ENCODE results near the gene MIER3. TPM values are rescaled to one million over a fixed set of nuclear protein-coding genes. Genes with fewer than 3 reads are reported as not detected.
A peak's percentile ranks its signal among the peaks of the same experiment; 100 is the strongest.

Gene MIER3
- total and polyA plus RNA-seq, 2 of the 13 experiments (the other 11 are each of a cell fraction or from before 2014, with no cell fraction given): 14.6 to 38.8 TPM

DNA sequence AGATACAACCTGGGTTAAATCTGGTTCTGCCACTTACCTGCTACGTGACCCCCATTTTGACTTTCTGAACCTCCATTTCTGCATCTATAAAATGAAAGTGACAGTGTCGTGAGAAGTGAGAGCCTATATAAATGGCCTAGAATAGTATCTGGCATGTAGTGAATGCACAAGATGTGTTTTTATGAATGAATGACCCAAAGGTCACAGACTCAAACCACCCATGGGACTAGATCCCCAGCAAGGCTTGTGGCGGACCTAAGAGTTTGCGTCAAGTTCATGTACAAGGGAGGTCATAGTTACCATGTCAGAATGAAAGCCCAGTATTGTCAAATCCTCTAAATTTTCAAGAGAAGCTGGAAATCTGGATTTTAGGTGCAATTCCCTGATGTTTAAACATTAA lies 53.7 kb downstream of the MIER3 start (continued):
- TF ChIP-seq, protein P1, sequence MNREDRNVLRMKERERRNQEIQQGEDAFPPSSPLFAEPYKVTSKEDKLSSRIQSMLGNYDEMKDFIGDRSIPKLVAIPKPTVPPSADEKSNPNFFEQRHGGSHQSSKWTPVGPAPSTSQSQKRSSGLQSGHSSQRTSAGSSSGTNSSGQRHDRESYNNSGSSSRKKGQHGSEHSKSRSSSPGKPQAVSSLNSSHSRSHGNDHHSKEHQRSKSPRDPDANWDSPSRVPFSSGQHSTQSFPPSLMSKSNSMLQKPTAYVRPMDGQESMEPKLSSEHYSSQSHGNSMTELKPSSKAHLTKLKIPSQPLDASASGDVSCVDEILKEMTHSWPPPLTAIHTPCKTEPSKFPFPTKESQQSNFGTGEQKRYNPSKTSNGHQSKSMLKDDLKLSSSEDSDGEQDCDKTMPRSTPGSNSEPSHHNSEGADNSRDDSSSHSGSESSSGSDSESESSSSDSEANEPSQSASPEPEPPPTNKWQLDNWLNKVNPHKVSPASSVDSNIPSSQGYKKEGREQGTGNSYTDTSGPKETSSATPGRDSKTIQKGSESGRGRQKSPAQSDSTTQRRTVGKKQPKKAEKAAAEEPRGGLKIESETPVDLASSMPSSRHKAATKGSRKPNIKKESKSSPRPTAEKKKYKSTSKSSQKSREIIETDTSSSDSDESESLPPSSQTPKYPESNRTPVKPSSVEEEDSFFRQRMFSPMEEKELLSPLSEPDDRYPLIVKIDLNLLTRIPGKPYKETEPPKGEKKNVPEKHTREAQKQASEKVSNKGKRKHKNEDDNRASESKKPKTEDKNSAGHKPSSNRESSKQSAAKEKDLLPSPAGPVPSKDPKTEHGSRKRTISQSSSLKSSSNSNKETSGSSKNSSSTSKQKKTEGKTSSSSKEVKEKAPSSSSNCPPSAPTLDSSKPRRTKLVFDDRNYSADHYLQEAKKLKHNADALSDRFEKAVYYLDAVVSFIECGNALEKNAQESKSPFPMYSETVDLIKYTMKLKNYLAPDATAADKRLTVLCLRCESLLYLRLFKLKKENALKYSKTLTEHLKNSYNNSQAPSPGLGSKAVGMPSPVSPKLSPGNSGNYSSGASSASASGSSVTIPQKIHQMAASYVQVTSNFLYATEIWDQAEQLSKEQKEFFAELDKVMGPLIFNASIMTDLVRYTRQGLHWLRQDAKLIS (CRISPR knock-in tag; IDR thresholded peaks at IDR 0.05): no peak
- no peak for TF ChIP-seq AGO1 (IDR thresholded peaks at IDR 0.05; ENCODE audit: low read depth, low read length, poor library complexity, severe bottlenecking)
- TF ChIP-seq, protein P2, sequence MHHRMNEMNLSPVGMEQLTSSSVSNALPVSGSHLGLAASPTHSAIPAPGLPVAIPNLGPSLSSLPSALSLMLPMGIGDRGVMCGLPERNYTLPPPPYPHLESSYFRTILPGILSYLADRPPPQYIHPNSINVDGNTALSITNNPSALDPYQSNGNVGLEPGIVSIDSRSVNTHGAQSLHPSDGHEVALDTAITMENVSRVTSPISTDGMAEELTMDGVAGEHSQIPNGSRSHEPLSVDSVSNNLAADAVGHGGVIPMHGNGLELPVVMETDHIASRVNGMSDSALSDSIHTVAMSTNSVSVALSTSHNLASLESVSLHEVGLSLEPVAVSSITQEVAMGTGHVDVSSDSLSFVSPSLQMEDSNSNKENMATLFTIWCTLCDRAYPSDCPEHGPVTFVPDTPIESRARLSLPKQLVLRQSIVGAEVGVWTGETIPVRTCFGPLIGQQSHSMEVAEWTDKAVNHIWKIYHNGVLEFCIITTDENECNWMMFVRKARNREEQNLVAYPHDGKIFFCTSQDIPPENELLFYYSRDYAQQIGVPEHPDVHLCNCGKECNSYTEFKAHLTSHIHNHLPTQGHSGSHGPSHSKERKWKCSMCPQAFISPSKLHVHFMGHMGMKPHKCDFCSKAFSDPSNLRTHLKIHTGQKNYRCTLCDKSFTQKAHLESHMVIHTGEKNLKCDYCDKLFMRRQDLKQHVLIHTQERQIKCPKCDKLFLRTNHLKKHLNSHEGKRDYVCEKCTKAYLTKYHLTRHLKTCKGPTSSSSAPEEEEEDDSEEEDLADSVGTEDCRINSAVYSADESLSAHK (CRISPR knock-in tag; IDR thresholded peaks at IDR 0.05; ENCODE audit: borderline replicate concordance): no peak

DNA sequence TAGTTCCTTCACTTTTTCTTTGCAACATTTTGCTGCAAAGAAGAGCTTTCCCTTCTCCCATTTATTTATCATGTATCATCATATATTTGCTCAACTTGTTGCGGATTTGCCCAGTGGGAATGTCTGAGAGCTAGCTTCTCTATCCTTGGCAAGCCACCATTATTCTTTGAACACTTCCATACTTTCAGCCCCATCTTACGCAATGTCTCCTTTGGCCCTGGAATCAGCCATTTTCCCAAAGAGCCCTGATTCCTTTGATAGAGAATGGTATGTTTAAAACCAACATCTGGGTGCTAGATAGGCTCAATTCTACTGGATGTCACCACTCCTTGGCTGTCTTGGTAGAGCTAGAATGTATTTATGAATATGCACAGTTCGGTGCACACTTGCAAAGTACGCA lies 55.2 kb downstream of the MIER3 start:
- Histone ChIP-seq H3K4me2 (ENCODE audit: low read depth, low read length) (no peak overlapping the region), H3K9ac (ENCODE audit: insufficient read depth, low read depth, low read length) (no peak overlapping the region), H3K9me3 (ENCODE audit: low read length) (no peaks in the 10 kb centered on the region), H3K4me1 (ENCODE audit: insufficient read depth, low read length) (no peaks in the 10 kb centered on the region; the same call in 1 of the 2 replicates), H3K4me3 (replicated peaks in 1 of 3; ENCODE audit: insufficient read depth in 1 of 3, low read depth in 2 of 3, low read length in 3 of 3) (no peak overlapping the region), H3K36me3 (replicated peaks in 1 of 2; ENCODE audit: control insufficient read depth in 1 of 2, insufficient read depth in 2 of 2, low read length in 2 of 2) (peaks cover 3 to 18% of the 10 kb centered on the region in 2 experiments), H4K20me1 (ENCODE audit: insufficient read depth, low read length) (no peaks in the 10 kb centered on the region), H3K79me2 (ENCODE audit: insufficient read depth, low read length) (no peaks in the 10 kb centered on the region), H3K27ac (ENCODE audit: extremely low read length, insufficient read depth, low read length) (no peak overlapping the region), H3K27me3 (ENCODE audit: control insufficient read depth in 1 of 2, insufficient read depth in 2 of 2, low read length in 2 of 2) (no peaks in the 10 kb centered on the region), H2AFZ (ENCODE audit: low read length) (no peak overlapping the region)
- 96% methylated on average over 4 of the region's 4 CpGs for WGBS (ENCODE audit: low lambda C conversion rate)
- ChIA-PET POLR2A (no interaction called here), CTCF (ENCODE audit: low intra/inter-chr PET ratio, low total read pairs) (no interaction called here)
- BruUV-seq (replicated peaks): no TSS peak
- in situ Hi-C loops (cut with HindIII; ENCODE audit: extremely low pct_ligation_motif_present, low pct_unique_long_range_greater_than_20kb) (no loop called here), intact Hi-C loops (cut with micrococcal nuclease; ENCODE audit: unreplicated experiment) (no loop called here)
- FAIRE-seq (no peak), DNase-seq (ENCODE audit: low spot score) (no peak), ATAC-seq (no peak)
- TF ChIP-seq ZNF446 (CRISPR knock-in tag; IDR thresholded peaks at IDR 0.05): no peak
- TF ChIP-seq, protein P3, sequence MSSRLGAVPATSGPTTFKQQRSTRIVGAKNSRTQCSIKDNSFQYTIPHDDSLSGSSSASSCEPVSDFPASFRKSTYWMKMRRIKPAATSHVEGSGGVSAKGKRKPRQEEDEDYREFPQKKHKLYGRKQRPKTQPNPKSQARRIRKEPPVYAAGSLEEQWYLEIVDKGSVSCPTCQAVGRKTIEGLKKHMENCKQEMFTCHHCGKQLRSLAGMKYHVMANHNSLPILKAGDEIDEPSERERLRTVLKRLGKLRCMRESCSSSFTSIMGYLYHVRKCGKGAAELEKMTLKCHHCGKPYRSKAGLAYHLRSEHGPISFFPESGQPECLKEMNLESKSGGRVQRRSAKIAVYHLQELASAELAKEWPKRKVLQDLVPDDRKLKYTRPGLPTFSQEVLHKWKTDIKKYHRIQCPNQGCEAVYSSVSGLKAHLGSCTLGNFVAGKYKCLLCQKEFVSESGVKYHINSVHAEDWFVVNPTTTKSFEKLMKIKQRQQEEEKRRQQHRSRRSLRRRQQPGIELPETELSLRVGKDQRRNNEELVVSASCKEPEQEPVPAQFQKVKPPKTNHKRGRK (CRISPR knock-in tag; IDR thresholded peaks at IDR 0.05): no peak
- 0 out of 2 replicates have a peak, but pooled peaks have one; percentile 10 for TF ChIP-seq POLR2G (IDR thresholded peaks at IDR 0.05; ENCODE audit: low read depth, low read length)
- no peak for TF ChIP-seq IRF2 (CRISPR knock-in tag; IDR thresholded peaks at IDR 0.05)
- TF ChIP-seq CEBPG (CRISPR knock-in tag; IDR thresholded peaks at IDR 0.05): peak; percentile 65
- no peak for TF ChIP-seq ZNF34 (CRISPR knock-in tag; IDR thresholded peaks at IDR 0.05; ENCODE audit: borderline replicate concordance)
- TF ChIP-seq ZSCAN29 (CRISPR knock-in tag; conservative IDR thresholded peaks at IDR 0.05): no peak
- TF ChIP-seq ZNF790 (CRISPR knock-in tag; IDR thresholded peaks at IDR 0.05; ENCODE audit: borderline replicate concordance): no peak
- 0 out of 2 replicates have a peak, but pooled peaks have one; percentile 49 for TF ChIP-seq POGZ (CRISPR knock-in tag; IDR thresholded peaks at IDR 0.05)
- no peak for TF ChIP-seq ZC3H13 (CRISPR knock-in tag; IDR thresholded peaks at IDR 0.05)
- TF ChIP-seq, protein P4, sequence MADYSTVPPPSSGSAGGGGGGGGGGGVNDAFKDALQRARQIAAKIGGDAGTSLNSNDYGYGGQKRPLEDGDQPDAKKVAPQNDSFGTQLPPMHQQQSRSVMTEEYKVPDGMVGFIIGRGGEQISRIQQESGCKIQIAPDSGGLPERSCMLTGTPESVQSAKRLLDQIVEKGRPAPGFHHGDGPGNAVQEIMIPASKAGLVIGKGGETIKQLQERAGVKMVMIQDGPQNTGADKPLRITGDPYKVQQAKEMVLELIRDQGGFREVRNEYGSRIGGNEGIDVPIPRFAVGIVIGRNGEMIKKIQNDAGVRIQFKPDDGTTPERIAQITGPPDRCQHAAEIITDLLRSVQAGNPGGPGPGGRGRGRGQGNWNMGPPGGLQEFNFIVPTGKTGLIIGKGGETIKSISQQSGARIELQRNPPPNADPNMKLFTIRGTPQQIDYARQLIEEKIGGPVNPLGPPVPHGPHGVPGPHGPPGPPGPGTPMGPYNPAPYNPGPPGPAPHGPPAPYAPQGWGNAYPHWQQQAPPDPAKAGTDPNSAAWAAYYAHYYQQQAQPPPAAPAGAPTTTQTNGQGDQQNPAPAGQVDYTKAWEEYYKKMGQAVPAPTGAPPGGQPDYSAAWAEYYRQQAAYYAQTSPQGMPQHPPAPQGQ (CRISPR knock-in tag; IDR thresholded peaks at IDR 0.05; ENCODE audit: borderline replicate concordance): no peak
